Thoracic aorta (tissue), 2 donors: Measurements from ENCODE around the gene SUN2. TPM values are rescaled to one million over a fixed set of nuclear protein-coding genes. Genes with fewer than 3 reads are reported as not detected.

Experiments
- ATAC-seq: fragments of 150-250 bp; one replicate; pipeline ENCODE4 v1.8.0; 2017; ENCODE audit warnings: low read depth; ENCODE audit not compliant: insufficient number of reproducible peaks, low FRiP score
- DNase-seq: peaks from one replicate; pipeline ENCODE4 v3.0.0-alpha.2; 2020; ENCODE audit warnings: low spot score
- H3K27ac ChIP-seq, 2 donors: fragments of 200-600 bp; sonication (generic); 1 replicate in 1 of 2; 2 replicates in 1 of 2; pipeline ENCODE4 v1.5.1; 2016; ENCODE audit warnings: mild to moderate bottlenecking in 2 of 2, moderate library complexity in 2 of 2
- H3K27me3 ChIP-seq: fragments of 200-600 bp; sonication (generic); replicated peaks from 2 replicates; pipeline ENCODE4 v1.6.0; 2016; ENCODE audit warnings: mild to moderate bottlenecking; ENCODE audit not compliant: insufficient read depth
- H3K36me3 ChIP-seq: fragments of 200-600 bp; sonication (generic); one replicate; pipeline ENCODE4 v1.5.1; 2016
- H3K4me1 ChIP-seq, 2 donors: fragments of 200-600 bp; sonication (generic); 1 replicate in 1 of 2; 2 replicates in 1 of 2; pipeline versions ENCODE4 v1.5.1 to v1.6.0; 2016; ENCODE audit warnings: low read depth in 2 of 2, mild to moderate bottlenecking in 1 of 2; ENCODE audit not compliant: control insufficient read depth in 1 of 2
- H3K4me3 ChIP-seq: fragments of 200-600 bp; sonication (generic); 2 replicates; pipeline ENCODE4 v1.5.1; 2016; ENCODE audit warnings: mild to moderate bottlenecking
- H3K9me3 ChIP-seq: fragments of 200-600 bp; sonication (generic); 2 replicates; pipeline ENCODE4 v1.5.1; 2016
- total RNA-seq, 2 donors: library from RNA; depleted of rRNA; stranded (reverse); fragments of >200 nt; gene quantifications; one replicate each; pipeline versions ENCODE4 v1.1.0 to v1.2.3, GENCODE V29; 2016
- TF ChIP-seq, protein P1 (sequence below): fragments of 200-600 bp; sonication (generic); IDR thresholded peaks from one replicate; pipeline ENCODE4 v1.5.1; 2019; ENCODE audit warnings: antibody characterized with exemption

Gene SUN2
- total RNA-seq, 2 donors from 2014 or later = 1,125 to 1,215 TPM

DNA sequence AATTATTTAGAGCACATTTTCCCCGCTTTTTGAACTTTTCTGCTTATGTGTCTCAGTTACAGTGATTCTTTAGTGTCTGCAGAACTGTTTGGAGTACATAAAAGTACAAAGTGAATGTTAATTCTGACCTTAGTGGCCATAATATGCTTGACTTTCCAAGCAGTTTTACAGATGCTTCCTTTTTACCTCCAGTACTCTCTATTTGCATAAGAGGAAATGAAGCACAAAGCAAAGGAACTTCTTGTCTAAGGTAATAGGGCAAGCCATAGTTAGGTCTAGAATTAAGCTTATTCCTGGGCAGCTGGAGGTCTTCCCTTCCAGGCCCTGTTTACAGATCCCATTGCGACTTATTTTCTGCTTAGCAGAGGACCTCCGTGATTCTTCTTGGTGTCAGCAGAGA is 46.5 kb downstream of the SUN2 start:
- DNase-seq = no peak
- Histone ChIP-seq H3K36me3 (peaks cover 4% of the 10 kb centered on the region), H3K4me1 (peaks cover 17 to 45% of the 10 kb centered on the region in 2 donors), H3K4me3 (no peak overlapping the region), H3K27ac (no peak overlapping the region), H3K9me3 (no peaks in the 10 kb centered on the region), H3K27me3 (no peaks in the 10 kb centered on the region)
- no peak for ATAC-seq
- TF ChIP-seq, protein P1, sequence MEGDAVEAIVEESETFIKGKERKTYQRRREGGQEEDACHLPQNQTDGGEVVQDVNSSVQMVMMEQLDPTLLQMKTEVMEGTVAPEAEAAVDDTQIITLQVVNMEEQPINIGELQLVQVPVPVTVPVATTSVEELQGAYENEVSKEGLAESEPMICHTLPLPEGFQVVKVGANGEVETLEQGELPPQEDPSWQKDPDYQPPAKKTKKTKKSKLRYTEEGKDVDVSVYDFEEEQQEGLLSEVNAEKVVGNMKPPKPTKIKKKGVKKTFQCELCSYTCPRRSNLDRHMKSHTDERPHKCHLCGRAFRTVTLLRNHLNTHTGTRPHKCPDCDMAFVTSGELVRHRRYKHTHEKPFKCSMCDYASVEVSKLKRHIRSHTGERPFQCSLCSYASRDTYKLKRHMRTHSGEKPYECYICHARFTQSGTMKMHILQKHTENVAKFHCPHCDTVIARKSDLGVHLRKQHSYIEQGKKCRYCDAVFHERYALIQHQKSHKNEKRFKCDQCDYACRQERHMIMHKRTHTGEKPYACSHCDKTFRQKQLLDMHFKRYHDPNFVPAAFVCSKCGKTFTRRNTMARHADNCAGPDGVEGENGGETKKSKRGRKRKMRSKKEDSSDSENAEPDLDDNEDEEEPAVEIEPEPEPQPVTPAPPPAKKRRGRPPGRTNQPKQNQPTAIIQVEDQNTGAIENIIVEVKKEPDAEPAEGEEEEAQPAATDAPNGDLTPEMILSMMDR = no peak

DNA sequence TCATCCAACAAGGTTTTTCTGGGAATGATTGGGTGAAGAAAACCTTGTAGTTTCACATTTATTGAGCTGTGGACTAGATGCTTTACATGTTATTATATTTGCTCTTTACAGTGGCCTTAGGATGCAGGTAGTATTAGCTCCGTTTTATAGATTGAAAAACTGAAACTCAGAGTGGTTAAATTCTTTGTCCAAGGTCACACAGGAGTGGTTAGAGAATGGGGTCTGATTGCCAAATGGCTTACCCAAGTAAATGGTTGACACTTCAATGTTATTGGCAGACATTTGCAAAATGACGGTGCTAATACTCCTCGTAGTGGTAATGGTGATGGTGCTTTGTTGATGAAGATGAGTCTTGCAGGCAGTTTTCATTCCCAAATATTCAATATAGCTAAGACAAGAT is 47.8 kb downstream of the SUN2 start:
- Histone ChIP-seq H3K4me3 (no peak overlapping the region), H3K27ac (no peak overlapping the region), H3K4me1 (peaks cover 17 to 40% of the 10 kb centered on the region in 2 donors), H3K9me3 (no peaks in the 10 kb centered on the region), H3K36me3 (peaks cover 4% of the 10 kb centered on the region), H3K27me3 (no peaks in the 10 kb centered on the region)
- TF ChIP-seq, protein P1 = no peak
- no peak for DNase-seq
- ATAC-seq = no peak

DNA sequence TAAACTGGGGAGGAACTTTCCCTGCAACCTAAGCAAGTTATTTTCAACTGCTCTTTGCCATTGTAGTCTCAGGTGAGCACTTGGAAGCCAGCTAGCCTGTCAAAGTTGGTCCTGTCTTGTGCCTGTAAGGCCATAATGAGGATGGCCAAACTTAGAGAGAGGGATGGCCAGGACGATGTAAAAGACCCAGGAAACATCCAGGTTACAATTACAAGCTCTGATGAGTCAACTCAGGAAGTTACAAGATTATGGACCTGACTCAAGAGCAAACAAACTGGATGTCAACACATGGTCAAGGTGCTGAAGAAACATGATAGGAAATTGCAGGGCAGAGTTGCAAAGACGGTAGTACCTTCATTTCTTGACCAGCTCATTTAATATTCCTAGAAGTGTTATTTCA is 48.5 kb downstream of the SUN2 start:
- DNase-seq (no peak), ATAC-seq (no peak)
- Histone ChIP-seq H3K27ac (peak overlapping the region in 1 of 2 donors; percentile 93), H3K4me3 (peak overlapping the region; percentile 86), H3K9me3 (no peaks in the 10 kb centered on the region), H3K4me1 (peaks cover 17 to 37% of the 10 kb centered on the region in 2 donors), H3K36me3 (no peaks in the 10 kb centered on the region), H3K27me3 (no peaks in the 10 kb centered on the region)
- TF ChIP-seq, protein P1 = no peak

DNA sequence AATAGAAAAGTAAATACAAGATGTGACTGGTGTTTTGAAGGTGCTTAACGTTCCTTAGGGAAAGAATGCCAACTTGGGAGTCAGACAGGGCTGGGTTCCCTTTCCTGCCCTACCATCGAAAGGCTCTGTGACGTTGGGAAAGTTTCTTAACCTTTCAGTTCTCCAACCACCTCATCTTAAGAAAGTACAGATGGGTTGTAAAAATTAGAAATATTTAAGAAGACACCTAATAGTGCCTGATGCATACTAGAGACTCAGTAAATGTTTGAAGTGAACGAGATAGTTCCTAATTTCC is 49.0 kb downstream of the SUN2 start:
- ATAC-seq = no peak
- H3K27ac ChIP-seq = peak overlapping the region; percentile 93 to 94
- peak overlapping the region; percentile 86 for H3K4me3 ChIP-seq
- no peak for DNase-seq
- TF ChIP-seq, protein P1 = no peak
- peaks cover 17 to 37% of the 10 kb centered on the region in 2 donors for H3K4me1 ChIP-seq
- H3K36me3 ChIP-seq = no peaks in the 10 kb centered on the region
- H3K27me3 ChIP-seq = no peaks in the 10 kb centered on the region
- no peaks in the 10 kb centered on the region for H3K9me3 ChIP-seq

DNA sequence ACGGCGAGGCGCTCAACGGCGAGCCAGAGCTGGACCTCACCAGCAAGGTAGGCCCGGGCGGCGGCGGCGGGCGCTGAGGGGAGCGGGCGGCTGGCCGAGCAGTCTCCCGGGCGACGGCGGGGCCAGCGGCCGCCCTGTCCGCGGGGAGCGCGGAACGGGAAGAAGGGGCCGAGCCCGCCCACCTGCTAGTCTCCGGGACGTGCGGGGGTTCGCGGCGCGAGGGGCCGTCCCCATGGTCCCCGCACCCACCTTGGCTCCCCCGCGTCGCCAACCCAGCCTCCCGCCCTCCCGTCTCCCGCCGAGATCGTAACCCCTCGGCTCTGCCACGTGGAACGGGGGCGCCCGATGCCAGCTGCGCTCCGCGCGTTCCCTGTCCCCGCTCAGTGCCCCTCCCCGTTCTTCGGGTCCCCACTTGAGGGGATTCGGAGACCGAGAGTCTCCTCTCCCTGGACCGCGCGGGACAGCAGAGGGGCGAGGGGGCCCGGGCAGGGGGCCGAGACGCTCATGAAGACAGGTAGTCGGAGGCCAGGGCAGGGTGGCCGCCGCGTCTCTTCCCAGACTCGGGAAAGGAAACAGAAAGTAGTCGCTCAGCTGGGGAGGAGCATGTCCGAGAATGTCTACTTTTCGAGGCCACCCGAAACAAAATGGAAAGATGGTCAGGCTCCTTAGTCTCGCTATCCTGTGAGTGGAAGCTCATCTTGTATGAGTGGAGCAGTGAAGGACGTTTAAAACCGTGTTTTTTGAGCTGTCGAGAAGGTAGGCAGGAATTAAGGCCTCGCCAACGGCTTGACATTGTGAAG is 49.5 kb downstream of the SUN2 start:
- TF ChIP-seq, protein P1 = no peak
- DNase-seq (no peak), ATAC-seq (no peak)
- Histone ChIP-seq H3K4me1 (peaks cover 17 to 43% of the 10 kb centered on the region in 2 donors), H3K9me3 (no peaks in the 10 kb centered on the region), H3K27ac (peak overlapping the region; percentile 93 to 94), H3K4me3 (peak overlapping the region; percentile 86), H3K27me3 (no peaks in the 10 kb centered on the region), H3K36me3 (no peaks in the 10 kb centered on the region)
